ENCODE measurements around the gene CENPP.

Gene CENPP

DNA sequence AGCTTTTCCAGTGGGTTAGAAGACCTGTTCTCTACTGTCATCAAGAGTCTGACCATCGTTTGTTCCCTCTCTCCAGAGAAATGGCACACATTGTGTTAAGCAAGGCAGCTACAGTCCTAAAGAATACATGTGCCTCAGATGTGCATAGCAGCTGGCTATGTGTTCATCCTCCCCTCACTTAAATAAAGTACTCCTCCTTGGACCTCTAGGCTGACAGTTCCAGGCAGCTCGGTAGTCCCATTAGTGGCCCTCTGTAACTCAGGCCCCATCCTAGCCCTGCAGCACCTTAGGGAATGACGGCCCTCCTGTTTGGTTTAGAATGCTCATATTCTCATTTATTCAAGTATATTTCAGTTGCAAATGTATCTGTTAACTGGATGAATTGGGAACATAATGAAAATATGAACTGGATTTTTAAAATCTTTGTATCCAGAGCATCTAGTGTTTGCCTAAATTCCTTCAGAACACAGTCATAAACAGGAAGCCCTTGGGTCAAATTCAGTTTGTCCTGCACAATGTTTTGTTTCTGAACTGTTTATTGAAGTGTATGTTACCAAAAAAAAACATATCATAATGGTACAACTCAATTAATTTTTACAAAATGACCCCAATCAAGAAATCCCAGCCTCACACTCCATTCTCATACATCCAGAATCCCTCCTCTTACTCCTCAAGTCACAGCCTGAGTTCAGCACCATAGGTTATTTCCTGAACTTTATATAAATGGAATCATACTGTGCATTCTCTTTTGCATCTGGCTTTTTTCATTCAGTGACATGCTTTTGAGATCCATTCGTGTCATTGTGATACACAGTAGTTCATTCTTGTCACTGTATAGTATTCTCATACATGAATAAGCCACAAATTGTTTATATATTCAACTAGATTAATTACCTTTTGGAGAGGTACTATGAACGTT lies 158.1 kb downstream of the CENPP start:
- DNase-seq = no peak

GRCh38 chr9:92484563-92484962 lies 158.8 kb downstream of the CENPP start:
- no peak for DNase-seq

DNA sequence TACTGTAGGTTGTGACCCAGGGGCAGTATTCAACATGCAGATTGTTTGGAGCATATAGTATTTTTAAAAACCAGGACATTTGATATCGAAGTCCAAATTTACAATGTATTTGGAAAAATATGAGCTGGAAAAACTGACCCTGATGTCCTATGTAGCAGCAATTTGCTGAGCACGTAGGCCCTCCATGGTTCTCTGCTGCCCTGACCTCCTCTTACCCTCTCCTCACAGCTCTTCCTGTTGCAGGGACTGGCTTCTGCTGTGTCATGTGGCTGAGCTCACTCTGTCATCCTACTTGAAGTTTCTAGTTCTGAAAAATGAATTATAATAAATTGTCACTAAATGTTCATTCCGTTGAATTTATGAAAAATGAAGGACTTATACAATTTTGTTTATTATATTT lies 160.6 kb downstream of the CENPP start:
- no peak for DNase-seq

DNA sequence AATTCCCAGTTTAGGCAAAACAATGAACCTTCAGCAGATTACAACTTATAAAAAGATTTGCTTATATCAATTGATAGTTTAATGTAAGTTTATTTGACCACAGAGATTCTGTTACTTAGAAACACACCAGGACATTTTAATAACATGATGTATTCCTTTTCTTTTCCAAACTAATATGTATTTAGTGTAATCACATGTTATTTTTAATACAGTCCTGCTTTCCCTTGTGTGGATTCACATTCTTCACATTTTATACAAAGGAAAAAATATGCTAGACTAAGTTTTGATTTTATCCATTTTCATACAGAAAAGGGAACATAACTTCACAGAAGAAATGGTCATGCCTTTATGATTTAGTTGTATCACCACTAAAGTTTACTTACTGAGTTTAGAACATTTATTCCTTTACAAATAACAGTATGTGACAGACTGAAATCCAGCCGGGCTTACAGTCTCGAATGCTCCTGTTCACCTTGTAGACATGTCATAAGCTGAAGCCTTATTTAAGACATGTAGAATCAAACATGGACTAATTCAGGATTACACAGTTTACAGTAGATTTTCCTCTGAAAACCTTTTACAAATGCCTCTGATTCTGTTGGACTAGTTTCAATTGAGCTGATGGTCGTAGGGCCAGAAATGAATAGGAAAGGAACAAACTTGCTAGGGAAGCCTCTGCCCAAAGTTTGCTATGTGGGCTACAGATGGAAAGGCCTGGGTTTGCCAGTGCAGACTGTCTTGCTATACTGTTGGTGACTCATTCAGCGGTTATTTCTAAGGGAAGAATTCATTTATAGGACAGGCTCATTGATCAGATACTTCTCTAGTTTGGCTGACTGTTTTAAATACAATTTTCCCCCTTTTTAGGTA lies 163.2 kb downstream of the CENPP start:
- DNase-seq = no peak

- DNase-seq = no peak
Observed at GRCh38 chr9:92492781-92493401, 167.1 kb downstream of the CENPP start.

- no peak for DNase-seq
Observed at GRCh38 chr9:92493749-92494387, 168.1 kb downstream of the CENPP start.

DNA sequence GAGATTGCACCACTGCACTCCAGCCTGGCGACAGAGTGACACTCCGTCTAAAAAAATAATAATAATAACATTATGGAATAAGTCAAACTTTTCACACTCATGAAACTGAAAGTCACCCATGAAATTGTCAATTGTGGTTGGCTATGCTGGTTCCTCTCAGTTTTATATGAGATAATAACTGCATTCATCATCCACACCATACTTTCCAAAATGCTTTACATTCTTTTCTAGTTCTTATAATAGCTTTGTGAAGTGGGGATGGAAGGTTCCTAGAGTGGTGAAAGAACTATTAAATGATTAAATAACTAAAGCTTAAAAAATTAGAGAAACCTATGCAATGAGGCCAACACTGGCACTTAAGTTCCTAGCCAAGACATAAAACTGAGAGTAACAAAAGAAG lies 169.1 kb downstream of the CENPP start:
- no peak for DNase-seq

DNA sequence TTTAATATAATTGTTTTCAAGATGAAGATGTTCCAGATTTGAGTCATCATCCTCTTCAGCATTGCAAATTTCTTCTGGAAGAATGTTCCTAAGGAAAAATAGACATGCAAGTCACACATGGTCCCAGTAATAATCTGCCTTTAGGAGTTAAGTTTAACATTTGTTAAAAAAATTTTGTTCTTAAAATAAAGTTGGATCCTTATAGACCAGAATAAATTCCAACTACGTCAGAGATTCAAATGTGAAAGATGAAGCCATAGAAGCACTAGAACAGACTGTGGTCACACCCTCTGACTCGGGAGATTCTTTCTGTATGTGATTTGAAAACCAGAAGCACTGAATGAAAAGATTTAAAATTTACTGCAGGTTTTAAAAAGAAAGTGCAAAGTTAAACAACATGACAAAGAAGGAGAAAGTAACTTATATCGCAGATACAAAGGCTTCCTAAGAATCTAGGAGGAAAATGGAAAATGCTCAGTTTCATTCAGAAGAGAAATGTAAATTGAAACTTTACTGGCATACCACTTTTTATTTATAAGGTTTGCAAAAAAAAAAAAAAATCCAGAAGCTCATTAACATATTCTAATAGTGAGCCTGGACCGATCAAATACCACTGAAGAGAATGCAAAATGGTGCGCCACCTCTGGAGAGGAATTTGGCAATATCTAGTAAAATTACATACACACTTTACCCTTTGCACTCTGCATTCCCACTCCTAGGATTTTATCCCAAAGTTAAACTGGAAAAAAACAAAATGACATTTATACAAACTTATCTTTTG lies 170.8 kb downstream of the CENPP start:
- no peak for DNase-seq

- no peak for DNase-seq
Observed at GRCh38 chr9:92499701-92500100, 173.9 kb downstream of the CENPP start.

DNA sequence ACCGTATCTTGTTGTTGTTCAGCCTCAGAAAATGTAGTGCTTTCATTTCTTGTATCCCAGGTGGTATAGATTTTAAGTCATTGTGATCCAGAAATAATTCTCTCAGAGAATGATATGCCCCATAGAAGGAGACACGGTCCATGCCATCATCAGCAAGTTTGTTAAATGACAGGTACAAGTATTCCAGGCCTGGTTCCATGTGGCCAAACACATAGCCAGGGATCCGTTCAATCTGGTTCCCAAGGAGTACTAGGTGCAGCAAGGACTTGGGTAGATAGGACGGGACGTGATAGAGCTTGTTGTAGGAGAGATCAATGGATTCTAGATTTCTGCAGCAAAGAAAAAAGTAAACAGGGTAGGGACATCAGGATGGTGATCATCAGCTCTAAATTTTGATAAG lies 175.0 kb downstream of the CENPP start:
- DNase-seq = no peak

- DNase-seq = no peak
Observed at GRCh38 chr9:92501671-92502393, 176.1 kb downstream of the CENPP start.

DNA sequence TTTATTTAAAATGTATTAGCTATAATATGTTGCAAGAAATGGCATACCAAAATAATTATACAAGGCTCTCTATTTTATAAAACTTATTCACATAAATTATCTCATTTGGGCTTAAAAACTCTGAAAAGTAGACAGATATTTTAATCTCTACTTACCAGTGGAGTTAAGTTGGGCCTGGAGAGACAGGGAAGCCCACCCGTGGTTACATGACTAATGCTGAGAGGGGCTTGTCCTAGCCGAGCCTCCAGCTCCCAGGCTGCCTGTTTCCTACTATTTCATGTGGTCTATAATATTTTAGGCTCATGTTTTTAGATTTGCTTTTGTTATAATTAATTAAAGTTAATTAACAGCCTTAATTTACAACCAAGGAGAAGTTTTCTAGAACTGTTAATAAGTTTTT lies 177.4 kb downstream of the CENPP start:
- DNase-seq = no peak

DNA sequence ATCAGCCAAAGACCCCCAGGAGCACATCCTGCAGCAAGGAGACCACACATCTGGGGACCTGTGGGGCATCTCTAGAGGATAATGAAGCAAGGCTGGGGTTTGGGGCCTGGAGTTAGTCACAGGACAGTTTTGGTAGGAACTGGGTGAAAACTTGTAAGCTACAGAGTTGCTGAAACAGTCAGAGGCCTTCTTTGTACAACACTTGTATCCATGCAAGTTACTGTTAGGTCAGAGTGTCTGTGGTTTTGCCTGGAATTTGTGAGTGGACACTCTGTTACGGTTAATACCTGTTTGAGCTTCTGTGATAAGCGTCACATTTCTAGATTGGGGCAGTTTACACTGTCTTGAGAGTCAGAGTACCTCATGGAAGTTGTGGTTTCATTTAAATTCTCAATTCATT lies 179.1 kb downstream of the CENPP start:
- no peak for DNase-seq

GRCh38 chr9:92506184-92506857 lies 180.6 kb downstream of the CENPP start:
- no peak for DNase-seq

GRCh38 chr9:92507005-92507404 lies 181.3 kb downstream of the CENPP start:
- DNase-seq = no peak

- no peak for DNase-seq
Observed at GRCh38 chr9:92507496-92507895, 181.7 kb downstream of the CENPP start.

- no peak for DNase-seq
Observed at GRCh38 chr9:92508018-92508820, 182.5 kb downstream of the CENPP start.

DNA sequence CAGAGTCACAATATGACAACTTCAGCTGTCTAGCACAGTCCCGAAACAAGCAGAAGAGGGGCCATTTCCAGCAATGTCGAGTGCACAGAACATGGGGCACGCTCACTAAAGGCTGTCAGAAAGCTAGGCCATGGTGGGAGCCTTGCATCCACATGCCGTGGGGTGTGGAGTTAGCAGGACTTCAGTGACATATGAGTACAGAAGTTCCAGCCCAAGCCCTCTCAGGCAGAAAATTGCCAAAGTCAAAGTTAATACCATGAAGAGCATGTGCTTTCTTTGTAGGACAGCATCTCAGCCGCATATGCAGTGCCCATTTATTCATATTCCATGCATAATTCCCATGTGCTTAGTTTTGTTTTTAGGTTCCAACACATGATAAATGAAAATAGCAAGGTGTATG lies 183.3 kb downstream of the CENPP start:
- no peak for DNase-seq

DNA sequence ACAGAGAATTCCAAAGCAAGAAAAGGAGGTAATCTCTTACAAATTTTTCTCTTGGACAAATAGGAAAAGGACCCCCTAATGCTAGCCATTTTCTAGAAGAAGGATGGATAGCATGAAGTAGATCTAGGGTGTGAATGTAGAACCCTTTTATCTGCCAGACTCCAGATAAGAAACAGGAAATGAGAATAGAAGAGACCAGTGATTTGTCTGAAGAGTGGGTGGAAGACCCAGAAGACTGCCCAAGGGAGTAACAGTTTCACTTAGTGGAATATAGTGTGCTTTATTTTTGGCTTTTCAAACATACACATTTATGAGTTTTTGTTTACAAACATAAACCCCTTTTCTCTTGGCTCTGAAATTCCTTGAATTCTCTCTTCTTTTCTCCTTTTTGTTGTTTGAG lies 185.0 kb downstream of the CENPP start:
- no peak for DNase-seq

- no peak for DNase-seq
Observed at GRCh38 chr9:92512622-92513021, 186.9 kb downstream of the CENPP start.
